Endothelial cell (in vitro differentiated cells): ENCODE data around the gene SPRR2A. TPM values are rescaled to one million over a fixed set of nuclear protein-coding genes. Genes with fewer than 3 reads are reported as not detected.

Source experiments
- DNase-seq: peaks from one replicate; pipeline ENCODE4 v3.0.0; 2021; ENCODE audit warnings: low spot score
- H3K27ac Mint-ChIP-seq: one replicate; pipeline ENCODE4 v1.8.0; 2021; ENCODE audit warnings: mixed read lengths, inconsistent platforms; ENCODE audit not compliant: unreplicated experiment
- H3K27me3 Mint-ChIP-seq: one replicate; pipeline ENCODE4 v1.8.0; 2021; ENCODE audit warnings: mild to moderate bottlenecking, moderate library complexity, mixed read lengths, inconsistent platforms; ENCODE audit not compliant: unreplicated experiment
- H3K36me3 Mint-ChIP-seq: one replicate; pipeline ENCODE4 v1.8.0; 2021; ENCODE audit warnings: mild to moderate bottlenecking, low read depth, mixed read lengths, inconsistent platforms; ENCODE audit not compliant: unreplicated experiment
- H3K4me1 Mint-ChIP-seq: one replicate; pipeline ENCODE4 v1.8.0; 2021; ENCODE audit warnings: mild to moderate bottlenecking, mixed read lengths, inconsistent platforms; ENCODE audit not compliant: unreplicated experiment
- H3K4me3 Mint-ChIP-seq: one replicate; pipeline ENCODE4 v1.8.0; 2021; ENCODE audit warnings: mild to moderate bottlenecking, mixed read lengths, inconsistent platforms; ENCODE audit not compliant: unreplicated experiment
- H3K9me3 Mint-ChIP-seq: one replicate; pipeline ENCODE4 v1.8.0; 2021; ENCODE audit warnings: mixed read lengths, inconsistent platforms; ENCODE audit not compliant: unreplicated experiment
- long read RNA-seq: library from polyadenylated mRNA; unstranded; transcript quantifications from one replicate; pipeline ENCODE4 v2.0.0, GENCODE V29; 2020; ENCODE audit not compliant: unreplicated experiment
- total RNA-seq: library from RNA; stranded (reverse); fragmentation: NEBNext Ultra II Directional; extraction: Animal tissue kit (Norgen Biotek cat#: 25700); gene quantifications from one replicate; pipeline ENCODE4 v1.2.1, GENCODE V29; 2021; ENCODE audit not compliant: unreplicated experiment
- TF ChIP-seq, protein P1 (sequence below): fragments of 200-600 bp; sonication (generic); IDR thresholded peaks from one replicate; pipeline ENCODE4 v1.5.0; 2021; ENCODE audit warnings: antibody characterized with exemption; ENCODE audit not compliant: unreplicated experiment

SPRR2A gene
- total RNA-seq: not detected
- long read RNA-seq: 0 reads

DNA sequence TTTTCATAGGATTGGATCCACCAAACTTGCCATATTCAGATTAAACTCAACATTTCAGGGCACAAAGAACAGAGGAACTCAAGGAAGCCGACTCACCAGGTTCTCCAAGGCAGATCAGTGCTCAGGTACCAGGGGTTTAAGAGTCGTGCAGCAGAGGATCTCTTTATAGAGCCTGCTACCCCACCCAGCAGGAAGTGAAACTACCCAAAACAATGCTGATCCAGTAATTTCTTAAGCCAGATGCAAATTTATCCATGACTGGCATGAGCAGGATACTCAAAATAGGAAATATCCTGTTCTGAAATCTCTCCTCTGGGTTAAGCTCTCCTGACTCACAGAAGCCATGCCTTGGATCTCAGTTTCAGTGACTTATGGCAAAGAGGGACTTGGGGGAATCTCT, at the start of gene SPRR2A:
SPRR2A (minus strand) TSS at position 138 of the 400 bp plus-strand sequence. CDS start 777 bp downstream, outside the sequence.
- DNase-seq: no peak
- no peaks in the 10 kb centered on the region for H3K27me3 Mint-ChIP-seq
- TF ChIP-seq, protein P1, sequence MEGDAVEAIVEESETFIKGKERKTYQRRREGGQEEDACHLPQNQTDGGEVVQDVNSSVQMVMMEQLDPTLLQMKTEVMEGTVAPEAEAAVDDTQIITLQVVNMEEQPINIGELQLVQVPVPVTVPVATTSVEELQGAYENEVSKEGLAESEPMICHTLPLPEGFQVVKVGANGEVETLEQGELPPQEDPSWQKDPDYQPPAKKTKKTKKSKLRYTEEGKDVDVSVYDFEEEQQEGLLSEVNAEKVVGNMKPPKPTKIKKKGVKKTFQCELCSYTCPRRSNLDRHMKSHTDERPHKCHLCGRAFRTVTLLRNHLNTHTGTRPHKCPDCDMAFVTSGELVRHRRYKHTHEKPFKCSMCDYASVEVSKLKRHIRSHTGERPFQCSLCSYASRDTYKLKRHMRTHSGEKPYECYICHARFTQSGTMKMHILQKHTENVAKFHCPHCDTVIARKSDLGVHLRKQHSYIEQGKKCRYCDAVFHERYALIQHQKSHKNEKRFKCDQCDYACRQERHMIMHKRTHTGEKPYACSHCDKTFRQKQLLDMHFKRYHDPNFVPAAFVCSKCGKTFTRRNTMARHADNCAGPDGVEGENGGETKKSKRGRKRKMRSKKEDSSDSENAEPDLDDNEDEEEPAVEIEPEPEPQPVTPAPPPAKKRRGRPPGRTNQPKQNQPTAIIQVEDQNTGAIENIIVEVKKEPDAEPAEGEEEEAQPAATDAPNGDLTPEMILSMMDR: no peak
- H3K4me1 Mint-ChIP-seq: peaks cover 9% of the 10 kb centered on the region
- H3K36me3 Mint-ChIP-seq: no peaks in the 10 kb centered on the region
- no peaks in the 10 kb centered on the region for H3K9me3 Mint-ChIP-seq
- H3K27ac Mint-ChIP-seq: no peak within 1 kb of the TSS
- H3K4me3 Mint-ChIP-seq: no peak within 1 kb of the TSS

DNA sequence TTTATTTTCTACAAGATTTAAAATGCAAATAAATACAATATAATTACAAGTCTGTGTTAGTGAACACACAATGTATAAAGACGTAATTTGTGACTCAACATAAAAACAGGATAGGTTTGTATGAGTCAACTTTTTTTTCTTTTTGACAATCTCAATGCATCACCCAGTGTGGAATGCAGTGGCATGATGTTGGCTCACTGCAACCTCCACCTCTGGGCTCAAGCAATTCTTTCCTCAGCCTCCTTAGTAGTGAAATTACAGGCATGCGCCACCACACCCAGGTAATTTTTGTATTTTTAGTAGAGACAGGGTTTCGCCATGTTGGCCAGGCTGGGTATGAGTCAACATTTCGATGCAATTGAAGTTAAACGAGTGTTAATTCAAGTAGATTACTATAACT, 42.9 kb upstream of the SPRR2A start:
- Mint-ChIP-seq H3K27me3 (no peaks in the 10 kb centered on the region), H3K4me3 (no peak overlapping the region), H3K9me3 (no peaks in the 10 kb centered on the region), H3K36me3 (no peaks in the 10 kb centered on the region), H3K4me1 (peaks cover 7% of the 10 kb centered on the region), H3K27ac (no peak overlapping the region)
- no peak for DNase-seq
- TF ChIP-seq, protein P1: no peak

GRCh38 chr1:153099461-153100045, 42.2 kb upstream of the SPRR2A start:
- H3K27ac Mint-ChIP-seq: no peak overlapping the region
- peaks cover 1% of the 10 kb centered on the region for H3K27me3 Mint-ChIP-seq

GRCh38 chr1:153095764-153096163, 38.5 kb upstream of the SPRR2A start:
- no peaks in the 10 kb centered on the region for H3K36me3 Mint-ChIP-seq
- H3K4me1 Mint-ChIP-seq: peaks cover 7% of the 10 kb centered on the region
- H3K9me3 Mint-ChIP-seq: no peaks in the 10 kb centered on the region
- H3K27me3 Mint-ChIP-seq: peaks cover 1% of the 10 kb centered on the region
- TF ChIP-seq, protein P1: no peak
- H3K4me3 Mint-ChIP-seq: no peak overlapping the region
- no peak for DNase-seq
- H3K27ac Mint-ChIP-seq: no peak overlapping the region

More at GRCh38 chr1:153099461-153100045, 42.2 kb upstream of the SPRR2A start:
- Mint-ChIP-seq H3K4me1 (peaks cover 7% of the 10 kb centered on the region), H3K9me3 (no peaks in the 10 kb centered on the region), H3K4me3 (no peak overlapping the region), H3K36me3 (no peaks in the 10 kb centered on the region)
- TF ChIP-seq, protein P1: no peak
- DNase-seq: no peak

DNA sequence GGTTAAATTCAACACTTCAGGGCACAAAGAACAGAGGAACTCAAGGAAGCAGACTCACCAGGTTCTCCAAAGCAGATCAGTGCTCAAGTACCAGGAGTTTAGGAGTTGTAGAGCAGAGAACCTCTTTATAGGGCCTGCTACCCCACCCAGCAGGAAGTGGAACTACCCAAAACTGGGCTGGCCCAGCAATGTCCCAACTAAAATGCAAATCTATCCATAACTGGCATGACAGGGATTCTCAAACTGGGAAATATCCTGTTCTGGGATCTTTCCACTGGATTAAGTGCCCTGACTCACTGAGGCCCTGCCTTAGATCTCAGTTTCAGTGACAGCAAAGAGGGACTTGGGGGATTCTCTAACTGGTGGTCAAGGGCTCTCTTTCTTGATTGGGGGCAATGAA, 37.1 kb upstream of the SPRR2A start, which contains the start of gene SPRR2E:
SPRR2E (minus strand) TSS at position 101 of the 400 bp plus-strand sequence. CDS start 775 bp downstream, outside the sequence.
- no peak within 1 kb of the TSS for H3K27ac Mint-ChIP-seq
- DNase-seq: no peak
- peaks cover 7% of the 10 kb centered on the region for H3K4me1 Mint-ChIP-seq
- H3K36me3 Mint-ChIP-seq: no peaks in the 10 kb centered on the region
- TF ChIP-seq, protein P1: no peak
- no peaks in the 10 kb centered on the region for H3K9me3 Mint-ChIP-seq
- peaks cover 1% of the 10 kb centered on the region for H3K27me3 Mint-ChIP-seq
- no peak within 1 kb of the TSS for H3K4me3 Mint-ChIP-seq
